Astrocyte (in vitro differentiated cells and primary cell): ENCODE results near the gene MLN. TPM values are rescaled to one million over a fixed set of nuclear protein-coding genes. Genes with fewer than 3 reads are reported as not detected.

ENCODE experiments used
- DNase-seq: peaks from one replicate; pipeline ENCODE4 v3.0.0-alpha.2; 2010; ENCODE audit warnings: low read depth
- FAIRE-seq: peaks from 2 replicates; lab custom pipeline; 2011; peaks lifted over from hg19 to GRCh38; lab: Jason Lieb, UNC
- H2AFZ ChIP-seq: 2 replicates; pipeline ENCODE4 v1.6.0; 2012; ENCODE audit warnings: low read depth, low read length, inconsistent platforms
- H3K27ac ChIP-seq: 2 replicates; pipeline ENCODE4 v1.5.1; 2011; ENCODE audit warnings: low read depth, low read length, inconsistent platforms
- H3K27me3 ChIP-seq: 2 replicates; pipeline ENCODE4 v1.6.0; 2011; ENCODE audit warnings: low read length, inconsistent platforms; ENCODE audit not compliant: insufficient read depth
- H3K36me3 ChIP-seq: 2 replicates; pipeline ENCODE4 v1.5.1; 2011; ENCODE audit warnings: low read length, inconsistent platforms; ENCODE audit not compliant: insufficient read depth
- H3K4me1 ChIP-seq: 2 replicates; pipeline ENCODE4 v1.5.1; 2011; ENCODE audit warnings: low read length, inconsistent platforms; ENCODE audit not compliant: insufficient read depth
- H3K4me2 ChIP-seq: 2 replicates; pipeline ENCODE4 v1.6.0; 2012; ENCODE audit warnings: low read length, inconsistent platforms
- H3K4me3 ChIP-seq: 2 replicates; pipeline ENCODE4 v1.5.1; 2011; ENCODE audit warnings: low read depth, mild to moderate bottlenecking, low read length, inconsistent platforms; ENCODE audit not compliant: insufficient read depth
- H3K79me2 ChIP-seq: 2 replicates; pipeline ENCODE4 v1.6.0; 2012; ENCODE audit warnings: mild to moderate bottlenecking, low read length, inconsistent platforms; ENCODE audit not compliant: insufficient read depth
- H3K9ac ChIP-seq: 2 replicates; pipeline ENCODE4 v1.6.0; 2012; ENCODE audit warnings: mild to moderate bottlenecking, low read length, inconsistent platforms
- H3K9me3 ChIP-seq: 2 replicates; pipeline ENCODE4 v1.5.1; 2012; ENCODE audit warnings: low read depth, mild to moderate bottlenecking, low read length, inconsistent platforms; ENCODE audit not compliant: insufficient read depth
- H4K20me1 ChIP-seq: 2 replicates; pipeline ENCODE4 v1.6.0; 2012; ENCODE audit warnings: low read length, inconsistent platforms; ENCODE audit not compliant: insufficient read depth
- H3K27ac Mint-ChIP-seq: one replicate; pipeline ENCODE4 v1.8.0; 2021; ENCODE audit warnings: mild to moderate bottlenecking, mixed read lengths; ENCODE audit not compliant: unreplicated experiment
- H3K27me3 Mint-ChIP-seq: one replicate; pipeline ENCODE4 v1.8.0; 2021; ENCODE audit warnings: low read depth, mixed read lengths; ENCODE audit not compliant: unreplicated experiment
- H3K36me3 Mint-ChIP-seq: one replicate; pipeline ENCODE4 v1.8.0; 2021; ENCODE audit warnings: low read depth, mixed read lengths; ENCODE audit not compliant: unreplicated experiment
- H3K4me1 Mint-ChIP-seq: one replicate; pipeline ENCODE4 v1.8.0; 2021; ENCODE audit warnings: low read depth, mixed read lengths; ENCODE audit not compliant: unreplicated experiment
- H3K4me3 Mint-ChIP-seq: one replicate; pipeline ENCODE4 v1.8.0; 2021; ENCODE audit warnings: mild to moderate bottlenecking, moderate library complexity, mixed read lengths; ENCODE audit not compliant: unreplicated experiment
- H3K9me3 Mint-ChIP-seq: one replicate; pipeline ENCODE4 v1.8.0; 2021; ENCODE audit warnings: mild to moderate bottlenecking, mixed read lengths; ENCODE audit not compliant: unreplicated experiment
- EZH2 ChIP-seq: IDR thresholded peaks from 2 replicates; pipeline ENCODE4 v1.6.1; 2012; ENCODE audit warnings: mild to moderate bottlenecking, low read length, inconsistent platforms; ENCODE audit not compliant: insufficient read depth
- total RNA-seq: library from RNA; stranded (reverse); gene quantifications from 2 replicates; pipeline ENCODE4 v1.2.1, GENCODE V29; 2021
- TF ChIP-seq, protein P1 (sequence below): IDR thresholded peaks from 2 replicates; pipeline ENCODE4 v1.5.1; 2011; ENCODE audit warnings: low read depth, mild to moderate bottlenecking, inconsistent platforms, low read length, moderate library complexity; ENCODE audit not compliant: insufficient read depth

MLN gene
- total RNA-seq, 1 donor from 2014 or later, result not detected

GRCh38 chr6:33772902-33773472 lies 30.8 kb downstream of the MLN start:
- Mint-ChIP-seq H3K4me1 (peaks cover 36% of the 10 kb centered on the region), H3K9me3 (no peaks in the 10 kb centered on the region), H3K27ac (peak overlapping the region; percentile 62), H3K36me3 (peaks cover 23% of the 10 kb centered on the region), H3K4me3 (no peak overlapping the region), H3K27me3 (no peaks in the 10 kb centered on the region)
- no peaks in the 10 kb centered on the region for H3K79me2 ChIP-seq
- no peak overlapping the region for H3K27ac ChIP-seq
- DNase-seq (no peak), FAIRE-seq (no peak)
- H3K4me1 ChIP-seq, result peaks cover 30% of the 10 kb centered on the region
- H3K9me3 ChIP-seq, result no peaks in the 10 kb centered on the region
- H3K4me2 ChIP-seq, result no peak overlapping the region
- no peak overlapping the region for H3K9ac ChIP-seq
- no peak for TF ChIP-seq EZH2
- TF ChIP-seq, protein P1, sequence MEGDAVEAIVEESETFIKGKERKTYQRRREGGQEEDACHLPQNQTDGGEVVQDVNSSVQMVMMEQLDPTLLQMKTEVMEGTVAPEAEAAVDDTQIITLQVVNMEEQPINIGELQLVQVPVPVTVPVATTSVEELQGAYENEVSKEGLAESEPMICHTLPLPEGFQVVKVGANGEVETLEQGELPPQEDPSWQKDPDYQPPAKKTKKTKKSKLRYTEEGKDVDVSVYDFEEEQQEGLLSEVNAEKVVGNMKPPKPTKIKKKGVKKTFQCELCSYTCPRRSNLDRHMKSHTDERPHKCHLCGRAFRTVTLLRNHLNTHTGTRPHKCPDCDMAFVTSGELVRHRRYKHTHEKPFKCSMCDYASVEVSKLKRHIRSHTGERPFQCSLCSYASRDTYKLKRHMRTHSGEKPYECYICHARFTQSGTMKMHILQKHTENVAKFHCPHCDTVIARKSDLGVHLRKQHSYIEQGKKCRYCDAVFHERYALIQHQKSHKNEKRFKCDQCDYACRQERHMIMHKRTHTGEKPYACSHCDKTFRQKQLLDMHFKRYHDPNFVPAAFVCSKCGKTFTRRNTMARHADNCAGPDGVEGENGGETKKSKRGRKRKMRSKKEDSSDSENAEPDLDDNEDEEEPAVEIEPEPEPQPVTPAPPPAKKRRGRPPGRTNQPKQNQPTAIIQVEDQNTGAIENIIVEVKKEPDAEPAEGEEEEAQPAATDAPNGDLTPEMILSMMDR, result no peak
- H3K27me3 ChIP-seq, result no peaks in the 10 kb centered on the region
- H3K36me3 ChIP-seq, result peaks cover 31% of the 10 kb centered on the region
- H4K20me1 ChIP-seq, result peaks cover 15% of the 10 kb centered on the region
- H2AFZ ChIP-seq, result no peak overlapping the region
- no peak overlapping the region for H3K4me3 ChIP-seq

GRCh38 chr6:33772082-33772830 lies 31.5 kb downstream of the MLN start:
- Mint-ChIP-seq H3K4me3 (peak overlapping the region; percentile 50), H3K27me3 (no peaks in the 10 kb centered on the region), H3K9me3 (no peaks in the 10 kb centered on the region), H3K36me3 (peaks cover 19% of the 10 kb centered on the region), H3K27ac (peak overlapping the region; percentile 75), H3K4me1 (peaks cover 37% of the 10 kb centered on the region)
- Histone ChIP-seq H4K20me1 (peaks cover 12% of the 10 kb centered on the region), H2AFZ (no peak overlapping the region), H3K79me2 (no peaks in the 10 kb centered on the region), H3K27ac (peak overlapping the region; percentile 62), H3K27me3 (no peaks in the 10 kb centered on the region), H3K4me2 (peak overlapping the region; percentile 70), H3K36me3 (peaks cover 25% of the 10 kb centered on the region), H3K9ac (peak overlapping the region; percentile 55), H3K4me1 (peaks cover 30% of the 10 kb centered on the region), H3K4me3 (no peak overlapping the region), H3K9me3 (peaks cover 2% of the 10 kb centered on the region)
- TF ChIP-seq, protein P1, result no peak
- TF ChIP-seq EZH2, result no peak
- no peak for DNase-seq
- no peak for FAIRE-seq
